GM18873 (cell line): ENCODE measurements around the gene CLMP.

Source experiments
- ATAC-seq: cut with Tn5 transposase; IDR thresholded peaks from one replicate; pipeline ENCODE4 v1.9.1; 2021; ENCODE audit warnings: mild to moderate bottlenecking, moderate library complexity, moderate number of reproducible peaks; ENCODE audit not compliant: unreplicated experiment, low FRiP score

CLMP gene

DNA sequence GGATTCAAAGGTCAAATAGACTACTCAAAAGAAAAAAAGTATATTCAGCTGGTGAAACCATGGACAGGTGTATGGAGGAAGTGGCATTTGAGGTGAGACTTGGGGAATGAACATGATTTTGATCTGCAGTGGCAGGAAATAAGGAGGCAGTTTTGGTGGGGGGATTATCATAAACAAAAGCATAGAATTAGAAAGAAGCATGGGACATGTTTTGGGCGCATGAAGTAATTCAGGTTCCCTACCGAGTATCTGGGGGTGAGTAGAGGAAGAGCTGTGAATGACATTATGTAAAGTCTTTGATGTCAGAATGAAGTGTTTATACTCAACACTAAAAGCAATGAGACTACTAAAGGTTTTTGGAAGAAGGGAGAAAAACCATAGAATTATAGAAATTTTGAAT, 3.1 kb downstream of the CLMP start:
- ATAC-seq = no peak

DNA sequence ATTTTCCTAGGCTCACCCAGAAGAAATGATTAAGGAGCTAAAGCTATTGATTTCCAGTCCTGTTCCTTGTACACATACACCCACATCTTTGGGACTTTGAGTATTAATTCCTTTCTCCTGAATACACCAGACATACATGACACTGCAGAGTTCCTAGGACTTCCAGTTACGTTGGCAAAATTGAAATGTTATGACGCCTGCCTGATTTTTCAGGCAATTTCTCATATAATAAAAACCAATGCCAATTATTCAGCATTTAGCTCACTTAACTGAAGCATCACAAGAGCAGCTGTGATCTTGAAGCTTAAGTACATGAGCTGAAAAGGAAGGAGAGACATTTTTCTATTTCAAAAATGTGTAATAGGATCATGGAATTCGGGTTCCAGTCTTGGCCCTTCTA, 4.5 kb downstream of the CLMP start:
- ATAC-seq = no peak

DNA sequence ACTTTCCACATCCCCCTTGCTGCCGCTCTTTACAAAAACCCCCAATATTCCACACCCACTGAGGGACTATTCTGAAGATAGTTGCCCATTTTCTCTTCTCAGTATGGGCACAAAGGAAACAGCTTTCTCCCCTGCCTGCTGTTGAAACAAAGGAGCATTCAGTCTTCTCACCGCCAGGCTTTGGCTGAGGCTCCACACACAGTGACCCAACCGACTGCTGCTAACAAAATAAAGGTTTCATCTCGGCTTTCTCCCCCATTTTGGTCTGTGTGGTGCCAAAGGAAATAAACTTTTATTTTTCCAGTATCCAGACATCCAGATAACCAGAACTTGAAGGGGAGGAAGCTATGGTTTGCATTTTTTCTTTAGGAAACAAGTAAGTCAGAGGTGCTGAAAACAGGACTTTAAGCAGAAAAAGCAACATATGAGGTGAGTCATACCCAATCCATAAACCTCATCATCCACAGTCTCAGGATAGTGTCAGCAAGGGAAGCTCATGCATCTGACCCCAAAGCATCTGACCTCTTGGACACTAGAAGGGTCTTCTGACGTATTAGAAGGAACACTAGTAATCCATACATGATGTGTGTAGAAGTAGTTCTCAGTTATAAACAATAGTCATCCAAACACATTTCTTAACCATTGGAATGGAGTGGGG, 6.4 kb downstream of the CLMP start:
- ATAC-seq = no peak

DNA sequence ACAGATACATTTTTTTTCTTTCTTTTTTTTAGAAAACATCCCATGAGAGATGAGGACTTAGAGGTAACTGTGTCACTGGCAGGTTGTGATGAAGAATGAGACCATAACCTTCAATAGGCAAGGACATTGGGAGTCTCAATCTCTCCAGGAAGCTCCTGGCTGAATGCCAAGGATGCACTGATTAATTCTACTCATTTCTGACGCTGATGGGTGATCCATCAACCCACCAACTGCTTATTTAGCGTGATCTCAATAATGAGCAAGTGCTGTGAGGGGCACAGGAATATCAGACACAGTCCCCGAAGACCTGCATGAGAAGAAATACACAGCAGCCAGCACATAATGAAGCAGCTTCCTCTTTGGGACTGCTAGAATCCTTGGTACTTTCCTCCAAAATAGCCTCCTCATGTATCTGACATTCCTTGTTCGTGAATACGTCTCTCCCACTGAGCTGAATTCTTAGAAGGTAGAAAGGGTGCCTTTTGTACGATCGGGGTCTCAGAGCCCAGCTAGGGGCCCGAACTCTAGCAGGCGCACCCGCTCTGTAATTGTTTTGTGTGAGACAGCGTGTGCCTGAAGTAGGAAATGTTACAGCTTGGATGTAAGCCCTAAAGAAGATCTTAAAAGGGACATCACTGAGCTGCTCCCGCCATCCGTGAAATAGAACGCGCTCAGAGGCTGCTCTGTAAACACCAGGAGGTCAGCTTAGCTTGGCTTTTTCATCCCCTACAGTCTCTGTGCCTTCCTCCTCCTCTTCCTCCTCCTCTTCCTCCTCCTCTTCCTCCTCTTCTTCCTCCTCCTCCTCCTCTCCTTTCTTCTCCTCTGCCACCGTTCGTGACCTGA, 7.2 kb downstream of the CLMP start:
- no peak for ATAC-seq

DNA sequence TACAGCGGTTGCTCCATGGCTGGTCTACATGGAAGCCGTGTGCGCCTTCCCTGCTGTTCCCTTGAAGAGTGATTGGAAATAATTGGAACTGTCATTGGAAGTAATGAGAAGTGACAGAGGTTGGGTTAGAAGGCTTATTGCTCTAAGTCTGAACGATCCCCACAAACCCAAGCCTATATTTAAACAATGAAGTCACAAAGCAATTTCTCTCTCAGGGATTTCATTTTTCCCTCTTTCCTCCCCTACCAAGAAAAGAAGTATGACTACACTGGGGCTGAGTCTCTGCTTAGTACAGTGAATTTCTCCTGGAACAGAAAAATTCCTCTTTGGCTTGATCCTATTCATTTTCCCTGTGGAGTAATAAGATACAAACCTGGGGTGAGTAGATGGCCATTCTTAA, 7.8 kb downstream of the CLMP start:
- ATAC-seq = no peak

DNA sequence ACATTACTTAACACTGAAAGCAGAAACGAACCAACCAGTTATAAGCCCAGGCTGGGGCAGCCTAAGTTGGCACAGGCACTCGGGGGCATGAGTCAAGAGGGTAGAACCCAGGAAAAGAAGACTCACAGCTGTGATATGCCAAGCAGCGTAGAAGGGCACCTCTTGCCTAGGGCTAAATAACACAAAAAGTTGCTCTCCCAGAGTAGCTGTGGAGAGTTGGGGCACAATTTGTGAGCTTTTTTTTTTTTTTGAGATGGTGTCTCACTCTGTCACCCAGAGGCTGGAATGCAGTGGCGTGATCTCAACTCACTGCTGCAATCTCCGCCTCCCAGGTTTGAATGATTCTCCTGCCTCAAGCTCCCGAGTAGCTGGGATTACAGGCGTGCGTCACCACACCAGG, 8.8 kb downstream of the CLMP start:
- ATAC-seq = no peak

DNA sequence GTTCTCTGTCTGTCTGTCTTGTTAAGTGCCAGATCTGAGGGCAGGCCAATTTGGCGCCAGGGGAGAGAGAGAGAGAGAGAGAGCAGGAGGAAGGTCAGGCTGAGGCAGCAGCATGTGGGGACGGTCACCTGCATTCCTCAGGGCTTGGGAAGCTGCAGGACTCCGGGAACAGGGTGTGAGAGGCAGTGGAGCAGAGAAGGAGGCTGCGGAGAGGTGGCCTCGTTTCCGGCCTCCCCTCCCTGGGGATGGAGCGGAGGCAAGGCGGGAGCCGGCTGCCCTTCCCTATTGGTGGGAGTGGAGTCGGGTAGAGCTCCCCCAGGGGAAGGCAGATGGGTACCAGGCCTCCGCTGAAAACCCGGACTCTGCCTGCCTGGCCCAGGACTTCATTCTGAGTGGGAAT, 9.7 kb downstream of the CLMP start:
- no peak for ATAC-seq

DNA sequence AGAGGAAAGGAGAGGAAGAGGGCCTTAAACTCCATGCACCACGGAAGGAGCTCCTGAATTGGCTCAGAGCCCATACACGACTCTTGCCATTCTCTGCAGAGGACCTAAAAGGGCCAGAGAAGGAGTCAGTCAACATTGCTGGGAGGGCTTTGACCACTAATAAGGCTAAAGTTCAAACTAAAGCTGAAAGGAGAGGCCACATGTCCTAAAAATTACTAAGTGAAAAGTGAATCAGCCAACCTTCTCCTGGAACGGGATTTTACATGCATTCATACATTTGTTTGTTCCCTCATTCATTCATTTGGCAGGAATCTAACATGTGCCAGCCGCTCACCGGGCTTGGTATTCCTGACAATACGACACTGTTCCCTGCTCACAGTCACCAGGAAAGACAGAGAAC, 10.5 kb downstream of the CLMP start:
- no peak for ATAC-seq

DNA sequence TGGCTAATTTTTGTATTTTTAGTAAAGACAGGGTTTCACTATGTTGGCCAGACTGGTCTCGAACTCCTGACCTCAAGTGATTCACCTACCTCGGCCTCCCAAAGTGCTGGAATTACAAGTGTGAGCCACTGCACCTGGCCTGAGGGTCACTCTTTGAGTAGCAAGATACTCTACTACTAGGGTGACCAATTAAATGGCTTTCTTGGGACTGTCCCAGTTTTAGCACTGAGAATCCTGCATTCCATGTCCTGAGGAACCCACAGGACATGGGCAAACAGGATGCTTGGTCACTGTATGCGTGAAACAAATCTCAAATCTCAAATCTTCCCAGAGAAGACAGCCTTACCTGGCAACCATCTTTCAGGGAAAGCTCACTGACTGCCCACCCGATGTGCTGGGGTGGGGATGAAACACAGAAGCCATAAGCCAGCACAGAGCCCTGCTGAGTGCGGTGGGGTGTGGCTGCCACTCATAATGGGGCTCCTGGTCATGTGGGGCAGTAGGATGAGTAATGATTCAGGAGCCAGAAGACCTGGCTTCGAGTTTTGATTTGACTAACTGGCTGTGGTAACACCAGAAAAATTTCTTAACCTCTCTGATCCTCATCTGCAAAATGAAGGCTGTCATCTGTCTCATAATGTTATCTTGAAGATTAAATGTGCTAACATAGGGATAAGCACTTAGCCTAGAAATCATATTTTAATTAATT, 11.5 kb downstream of the CLMP start:
- no peak for ATAC-seq

DNA sequence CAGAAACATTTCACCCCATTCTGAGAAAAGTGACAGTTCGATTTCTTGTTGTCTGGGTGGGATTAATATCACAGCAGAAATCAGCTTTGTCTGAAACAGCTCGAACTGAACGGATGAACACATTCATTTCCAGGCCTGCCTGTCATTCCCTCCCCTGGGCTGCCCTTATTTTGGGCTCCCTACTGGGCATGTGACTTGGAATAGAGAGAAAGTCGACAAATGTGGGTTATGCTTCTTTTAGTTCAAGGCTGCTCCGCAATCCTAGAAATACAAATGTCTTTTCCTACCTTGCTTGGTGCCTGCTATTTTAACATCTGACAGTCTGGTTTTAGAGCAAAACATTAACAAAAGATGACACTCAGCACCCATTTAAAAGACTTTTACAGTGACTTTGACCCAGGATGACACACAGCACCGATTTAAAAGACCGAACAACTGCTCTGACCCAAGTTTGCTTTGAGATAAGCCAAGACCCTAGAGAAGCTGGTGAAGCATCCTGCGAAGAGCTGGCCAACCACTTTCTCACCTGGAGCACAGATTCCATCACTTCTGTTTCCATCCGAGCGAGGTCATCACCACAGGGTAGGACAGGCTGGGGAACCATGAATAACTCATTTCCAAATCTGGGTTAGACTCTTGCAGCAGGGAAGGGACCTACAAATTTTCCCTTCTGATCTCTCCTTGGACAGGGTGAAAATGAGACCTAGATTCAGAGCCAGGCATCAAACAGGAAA, 13.1 kb downstream of the CLMP start:
- ATAC-seq = no peak

DNA sequence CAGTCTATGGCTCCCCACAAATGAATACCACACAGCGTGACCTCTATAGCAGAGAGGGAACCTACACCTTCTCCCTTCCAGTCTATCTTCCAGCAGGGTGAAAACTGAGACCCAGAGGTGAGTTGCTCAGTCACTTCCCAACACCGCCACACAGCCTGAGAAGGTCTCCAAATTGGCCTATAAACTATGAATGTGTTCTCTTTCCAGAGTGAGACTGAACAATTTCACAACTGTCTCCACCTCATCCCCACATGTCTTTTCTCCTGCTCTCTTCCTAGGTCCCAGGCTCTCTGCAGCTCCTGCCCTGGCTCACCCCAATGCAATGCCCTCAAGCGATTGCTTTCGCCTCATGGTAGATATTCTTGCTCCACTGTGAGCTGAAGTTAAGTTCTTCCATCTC, 14.0 kb downstream of the CLMP start:
- ATAC-seq = no peak

DNA sequence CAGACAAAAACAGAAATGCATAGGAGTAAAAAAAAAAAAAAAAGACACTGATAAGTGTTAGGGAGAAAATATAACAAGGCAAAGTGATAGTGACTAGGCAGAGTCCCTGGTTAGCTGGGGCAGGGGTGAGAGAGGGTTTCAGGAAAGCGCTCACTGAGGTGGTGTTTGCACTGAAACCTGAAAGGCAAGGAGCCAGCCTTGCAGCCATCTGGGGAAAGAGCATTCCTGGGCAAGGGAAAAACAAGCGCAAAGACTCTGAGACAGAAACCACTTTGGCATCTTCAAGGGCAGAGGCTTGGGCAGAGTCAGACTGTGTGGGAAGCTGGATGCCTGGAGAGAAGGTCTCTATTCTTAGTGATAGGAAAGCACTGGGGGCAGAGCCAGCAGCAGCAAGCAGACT, 14.5 kb downstream of the CLMP start:
- ATAC-seq = no peak

DNA sequence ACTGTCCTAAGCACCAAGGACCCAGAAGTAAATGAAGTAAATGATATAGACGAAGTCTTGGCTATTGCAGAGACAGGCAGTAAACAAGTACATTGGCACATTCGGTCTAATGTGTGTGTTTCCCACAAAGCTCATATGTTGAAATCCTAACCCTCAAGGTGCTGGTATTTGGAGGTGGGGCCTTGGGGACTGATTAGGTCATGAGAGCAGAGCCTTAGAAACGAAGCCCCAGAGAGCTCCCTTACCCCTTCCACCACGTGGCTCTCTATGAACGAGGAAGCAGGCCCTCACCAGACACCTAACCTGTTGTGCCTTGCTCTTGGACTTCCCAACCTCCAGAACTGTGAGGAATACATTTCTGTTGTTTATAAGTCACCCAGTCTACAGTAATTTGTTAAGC, 14.9 kb downstream of the CLMP start:
- ATAC-seq = no peak

DNA sequence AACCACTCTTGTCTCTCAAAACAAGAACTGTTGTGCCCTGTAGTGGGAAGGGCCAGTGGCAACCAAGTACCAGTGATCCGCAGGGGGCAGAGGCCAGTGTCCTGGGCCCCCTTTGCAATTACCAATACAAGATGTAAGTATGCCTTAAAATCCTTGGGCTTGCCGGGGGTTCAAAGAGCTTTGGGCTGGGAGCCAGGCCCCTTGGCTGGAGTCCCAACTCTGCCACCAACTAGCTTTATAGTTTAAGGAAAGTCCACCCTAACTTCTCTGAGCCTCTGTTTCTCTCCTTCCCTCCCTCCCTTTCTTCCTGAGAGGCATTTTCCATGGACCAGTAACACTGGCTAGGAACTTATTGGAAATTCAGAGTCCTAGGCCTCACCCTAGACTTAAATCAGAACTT, 15.5 kb downstream of the CLMP start:
- no peak for ATAC-seq

DNA sequence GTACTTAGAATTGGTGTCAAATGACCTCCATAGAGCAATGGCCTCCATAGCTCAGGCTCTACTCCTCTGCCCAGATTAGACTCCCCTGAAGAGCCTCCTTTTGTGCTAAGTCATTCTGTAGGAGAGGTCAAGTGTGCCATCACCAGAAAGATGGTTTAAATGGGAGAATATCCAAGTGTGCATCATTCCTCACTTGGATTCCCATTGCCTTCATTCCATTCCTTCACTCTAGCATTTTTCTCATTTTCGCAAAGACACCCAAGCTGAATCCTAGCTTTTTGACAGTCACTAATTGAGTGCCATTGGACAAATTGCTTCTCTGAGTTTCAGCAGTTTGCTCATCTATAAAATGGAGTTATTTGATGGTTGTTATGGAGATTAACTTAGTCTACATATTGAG, 16.9 kb downstream of the CLMP start:
- ATAC-seq = no peak

DNA sequence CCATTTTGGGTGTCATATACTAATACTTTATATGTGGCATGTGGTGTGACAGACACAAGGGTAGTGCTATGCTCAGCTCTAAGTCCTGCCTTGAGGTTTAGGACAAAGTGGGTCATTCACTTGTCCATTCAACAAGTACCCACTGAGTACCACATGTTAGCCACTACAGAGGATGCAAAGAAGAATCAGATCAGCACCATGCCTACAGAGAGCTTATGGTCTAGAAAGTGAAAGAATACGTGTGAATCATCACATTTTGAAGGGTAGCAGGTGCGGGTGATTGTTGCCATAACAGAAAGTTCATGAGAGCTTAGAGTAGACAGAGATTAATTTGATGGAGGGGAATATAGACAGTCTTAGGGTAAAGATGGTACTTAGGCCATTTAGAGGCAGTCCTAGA, 18.3 kb downstream of the CLMP start:
- ATAC-seq = no peak

DNA sequence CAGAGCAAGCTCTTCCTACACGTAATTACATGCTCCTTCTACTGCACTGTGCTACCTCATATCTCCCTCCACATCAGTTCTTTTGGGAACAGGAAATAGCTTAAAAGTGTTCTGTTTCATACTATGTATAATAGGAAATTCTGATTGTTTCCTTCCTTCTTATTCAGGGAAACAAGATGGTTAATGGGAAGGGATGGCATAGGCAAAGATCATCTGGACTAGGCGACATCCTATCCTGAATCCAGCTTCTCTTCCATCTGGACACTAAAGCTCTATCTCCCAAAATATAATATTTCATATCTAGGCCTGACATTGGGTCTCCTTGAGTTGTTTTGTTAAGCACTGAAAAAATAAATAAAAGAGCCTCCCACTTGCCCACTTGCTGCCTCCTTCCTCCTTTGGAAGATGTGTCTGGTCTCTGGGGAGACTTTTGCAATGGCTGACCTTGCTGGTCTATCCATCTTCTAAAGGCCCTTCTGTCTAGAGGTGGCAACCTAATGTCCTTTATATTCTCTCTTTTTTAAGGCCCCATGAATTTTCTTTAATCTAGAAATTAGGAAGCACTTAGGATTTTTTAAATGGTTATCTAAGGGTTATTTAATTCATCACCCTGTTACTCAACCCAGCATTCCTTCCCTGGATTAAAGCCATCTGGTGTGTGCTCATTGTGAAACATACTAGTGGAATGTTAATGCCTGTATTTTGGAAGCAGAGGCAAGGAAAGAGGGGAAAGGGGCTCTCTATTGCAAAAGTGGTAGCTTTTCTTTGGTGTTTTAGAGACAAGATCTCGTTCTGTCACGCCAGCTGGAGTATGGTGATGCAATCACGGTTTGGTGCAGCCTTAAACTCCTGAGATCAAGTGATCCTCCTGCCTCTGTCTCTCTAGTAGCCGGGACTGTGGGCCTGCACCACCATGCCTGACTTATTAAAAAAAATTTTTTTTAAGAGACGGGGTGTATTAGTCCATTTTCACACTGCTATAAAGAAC, 20.6 kb downstream of the CLMP start:
- no peak for ATAC-seq

DNA sequence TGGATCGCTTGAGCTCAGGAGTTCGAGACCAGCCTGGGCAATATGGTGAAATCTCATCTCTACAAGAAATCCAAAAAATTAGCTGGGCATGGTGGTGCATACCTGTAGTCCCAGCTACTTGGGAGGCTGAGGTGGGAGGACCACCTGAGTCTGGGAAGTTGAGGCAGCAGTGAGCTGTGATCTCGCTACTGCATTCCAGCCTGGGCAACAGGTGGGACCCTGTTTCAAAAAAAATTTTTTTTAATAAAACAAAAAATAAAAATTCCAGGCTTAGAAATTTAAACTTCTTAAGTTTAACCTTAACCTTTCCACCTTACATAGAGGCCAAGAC, 21.2 kb downstream of the CLMP start:
- no peak for ATAC-seq

DNA sequence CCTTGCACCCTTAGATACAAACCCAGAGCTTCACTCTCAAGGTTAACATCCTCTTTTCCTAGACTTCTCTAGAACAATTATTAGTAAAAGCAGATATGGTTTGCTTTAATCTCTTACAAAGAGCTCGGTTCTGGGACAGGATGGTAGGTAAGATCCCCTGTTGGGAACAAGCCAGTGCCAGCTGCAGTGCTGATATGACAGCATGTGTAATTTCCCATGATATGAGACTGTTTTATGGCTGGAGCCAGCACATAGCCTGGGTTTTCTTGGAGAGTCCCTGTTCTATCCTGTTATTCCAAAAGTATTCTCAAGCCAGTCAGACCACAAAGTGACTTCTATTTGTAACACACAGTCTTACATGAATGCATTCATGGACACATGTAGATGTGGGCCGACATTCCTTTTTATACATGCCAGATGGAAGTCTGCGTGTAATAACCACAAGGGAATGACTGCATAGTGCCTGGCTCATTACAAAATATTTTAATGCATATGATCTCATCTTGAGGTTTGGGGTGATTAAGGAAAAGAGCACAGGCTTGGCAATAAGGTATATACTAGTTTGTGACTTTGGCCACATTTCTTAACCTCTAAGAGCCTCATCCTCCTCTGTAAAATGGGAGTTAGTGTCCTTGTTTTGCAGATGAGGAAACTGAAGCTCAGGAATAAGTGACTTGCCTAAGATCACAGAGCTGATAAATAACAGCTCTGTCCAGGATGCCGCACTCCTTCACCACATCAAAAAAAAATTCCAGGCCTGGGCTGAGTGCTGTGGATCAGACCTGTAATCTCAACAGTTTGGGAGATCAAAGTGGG, 21.8 kb downstream of the CLMP start:
- ATAC-seq = no peak
